ENCODE results near the gene SPDYE3.
"Not testable (repeated sequence)": the region's sequence is repeated elsewhere in the genome, so short reads cannot be mapped to it uniquely, and the experiment has no call there.

SPDYE3 gene

GRCh38 chr7:100288258-100288657, 19.2 kb upstream of the SPDYE3 start:
- DNase-seq: not testable (repeated sequence)

GRCh38 chr7:100292162-100292561, 15.3 kb upstream of the SPDYE3 start:
- not testable (repeated sequence) for DNase-seq

- DNase-seq: not testable (repeated sequence)
These were observed 12.2 kb upstream of the SPDYE3 start for GRCh38 chr7:100295269-100295668.

GRCh38 chr7:100297852-100298631, 9.5 kb upstream of the SPDYE3 start:
- DNase-seq: not testable (repeated sequence)

GRCh38 chr7:100298632-100298895, 8.9 kb upstream of the SPDYE3 start:
- DNase-seq: not testable (repeated sequence)

GRCh38 chr7:100304526-100304925, 3.0 kb upstream of the SPDYE3 start:
- DNase-seq: not testable (repeated sequence)

GRCh38 chr7:100318329-100318728, 10.8 kb downstream of the SPDYE3 start:
- DNase-seq: not testable (repeated sequence)

- DNase-seq: not testable (repeated sequence)
These were observed 14.1 kb downstream of the SPDYE3 start for GRCh38 chr7:100321648-100322047.

GRCh38 chr7:100324194-100324593, 16.7 kb downstream of the SPDYE3 start:
- not testable (repeated sequence) for DNase-seq

- DNase-seq: not testable (repeated sequence)
These were observed 18.2 kb downstream of the SPDYE3 start for GRCh38 chr7:100325671-100326070.

GRCh38 chr7:100326914-100327313, 19.4 kb downstream of the SPDYE3 start:
- not testable (repeated sequence) for DNase-seq

GRCh38 chr7:100335566-100336466, 28.3 kb downstream of the SPDYE3 start:
- peak; percentile 99 for DNase-seq

GRCh38 chr7:100338083-100338696, 30.7 kb downstream of the SPDYE3 start:
- not testable (repeated sequence) for DNase-seq

- DNase-seq: not testable (repeated sequence)
These were observed 33.8 kb downstream of the SPDYE3 start for GRCh38 chr7:100341286-100341685.

- no peak for DNase-seq
These were observed 35.3 kb downstream of the SPDYE3 start for GRCh38 chr7:100342765-100343164.

- not testable (repeated sequence) for DNase-seq
These were observed 36.6 kb downstream of the SPDYE3 start for GRCh38 chr7:100344124-100344559.

- DNase-seq: peak; percentile 48
These were observed 37.2 kb downstream of the SPDYE3 start for GRCh38 chr7:100344560-100345287.

- DNase-seq: peak; percentile 58
These were observed 37.8 kb downstream of the SPDYE3 start for GRCh38 chr7:100345288-100345672.

GRCh38 chr7:100346921-100347320, 39.4 kb downstream of the SPDYE3 start:
- no peak for DNase-seq

- DNase-seq: no peak
These were observed 41.3 kb downstream of the SPDYE3 start for GRCh38 chr7:100348805-100349204.

- no peak for DNase-seq
These were observed 42.3 kb downstream of the SPDYE3 start for GRCh38 chr7:100349757-100350156.

- DNase-seq: no peak
These were observed 44.2 kb downstream of the SPDYE3 start for GRCh38 chr7:100351657-100352058.
